Mesenchymal stem cell (in vitro differentiated cells and primary cell): ENCODE measurements around the gene ZGPAT.

Experiments
- DNase-seq: peaks from one replicate; pipeline ENCODE4 v3.0.0-alpha.2; 2013
- H2AFZ ChIP-seq: one replicate; pipeline ENCODE4 v1.6.1; 2013; ENCODE audit warnings: low read depth, mild to moderate bottlenecking, control low read depth, inconsistent platforms, low read length, moderate library complexity
- H2AK5ac ChIP-seq: 2 replicates; pipeline ENCODE4 v1.6.1; 2013; ENCODE audit warnings: low read length, moderate library complexity, mild to moderate bottlenecking, inconsistent platforms; ENCODE audit not compliant: severe bottlenecking
- H2BK120ac ChIP-seq: one replicate; pipeline ENCODE4 v1.6.1; 2013; ENCODE audit warnings: low read depth, mild to moderate bottlenecking, inconsistent platforms, low read length, moderate library complexity
- H2BK12ac ChIP-seq, 2 experiments: one replicate each; pipeline ENCODE4 v1.6.1; 2013; ENCODE audit warnings: inconsistent platforms in 2 of 2, low read length in 2 of 2, mild to moderate bottlenecking in 2 of 2, moderate library complexity in 2 of 2, control low read depth in 1 of 2
- H2BK15ac ChIP-seq: one replicate; pipeline ENCODE4 v1.6.1; 2013; ENCODE audit warnings: mild to moderate bottlenecking, low read depth, inconsistent platforms; ENCODE audit not compliant: poor library complexity, severe bottlenecking
- H2BK5ac ChIP-seq: 2 replicates; pipeline ENCODE4 v1.6.1; 2013; ENCODE audit warnings: low read depth, mild to moderate bottlenecking, low read length, control low read depth, inconsistent platforms; ENCODE audit not compliant: poor library complexity, severe bottlenecking
- H3K14ac ChIP-seq, 2 experiments: one replicate each; pipeline ENCODE4 v1.6.1; 2013; ENCODE audit warnings: inconsistent platforms in 2 of 2, low read length in 2 of 2, control low read depth in 1 of 2, mild to moderate bottlenecking in 1 of 2, moderate library complexity in 1 of 2
- H3K18ac ChIP-seq, 2 experiments: one replicate each; pipeline ENCODE4 v1.6.1; 2013; ENCODE audit warnings: inconsistent platforms in 2 of 2, low read length in 2 of 2, control low read depth in 1 of 2, low read depth in 1 of 2, mild to moderate bottlenecking in 1 of 2
- H3K23ac ChIP-seq, 2 experiments: one replicate each; pipeline ENCODE4 v1.6.1; 2013; ENCODE audit warnings: inconsistent platforms in 2 of 2, low read length in 2 of 2, mild to moderate bottlenecking in 2 of 2, moderate library complexity in 2 of 2, control low read depth in 1 of 2
- H3K27ac ChIP-seq: 2 replicates; pipeline ENCODE4 v1.5.1; 2013; ENCODE audit warnings: mild to moderate bottlenecking, moderate library complexity, low read length, control low read depth, inconsistent platforms; ENCODE audit not compliant: poor library complexity, severe bottlenecking
- H3K27me3 ChIP-seq, 2 experiments: 2 replicates each; pipeline versions ENCODE4 v1.6.1 to v1.7.0; 2013; ENCODE audit warnings: low read length in 2 of 2, mild to moderate bottlenecking in 2 of 2, moderate library complexity in 2 of 2, control low read depth in 1 of 2, inconsistent platforms in 1 of 2; ENCODE audit not compliant: control insufficient read depth in 1 of 2, insufficient read depth in 1 of 2
- H3K36me3 ChIP-seq, 2 experiments: 2 replicates each; pipeline versions ENCODE4 v1.6.1 to v1.7.0; 2013; ENCODE audit warnings: low read length in 2 of 2, control low read depth in 1 of 2, inconsistent platforms in 1 of 2, low read depth in 1 of 2, mild to moderate bottlenecking in 1 of 2; ENCODE audit not compliant: insufficient read depth in 2 of 2, control insufficient read depth in 1 of 2
- H3K4ac ChIP-seq, 2 experiments: one replicate each; pipeline ENCODE4 v1.6.1; 2013; ENCODE audit warnings: inconsistent platforms in 2 of 2, low read length in 2 of 2, mild to moderate bottlenecking in 2 of 2, moderate library complexity in 2 of 2, control low read depth in 1 of 2, low read depth in 1 of 2
- H3K4me1 ChIP-seq: 2 replicates; pipeline ENCODE4 v1.6.1; 2013; ENCODE audit warnings: low read depth, low read length, control low read depth; ENCODE audit not compliant: control insufficient read depth, insufficient read depth
- H3K4me2 ChIP-seq: 2 replicates; pipeline ENCODE4 v1.6.1; 2013; ENCODE audit warnings: low read length, mild to moderate bottlenecking, inconsistent platforms; ENCODE audit not compliant: poor library complexity, severe bottlenecking
- H3K4me3 ChIP-seq, 2 experiments: 2 replicates each; pipeline versions ENCODE4 v1.5.1 to v1.7.0; 2013; ENCODE audit warnings: low read length in 2 of 2, mild to moderate bottlenecking in 2 of 2, control low read depth in 1 of 2, low read depth in 1 of 2; ENCODE audit not compliant: insufficient read depth in 1 of 2
- H3K79me1 ChIP-seq: replicated peaks from 2 replicates; pipeline ENCODE4 v1.6.1; 2013; ENCODE audit warnings: mild to moderate bottlenecking, control low read depth, low read length, inconsistent platforms; ENCODE audit not compliant: poor library complexity, severe bottlenecking
- H3K9ac ChIP-seq: 2 replicates; pipeline ENCODE4 v1.7.0; 2013; ENCODE audit warnings: mild to moderate bottlenecking, low read length, moderate library complexity
- H3K9me3 ChIP-seq: 2 replicates; pipeline ENCODE4 v1.7.0; 2013; ENCODE audit warnings: mild to moderate bottlenecking, low read length; ENCODE audit not compliant: control insufficient read depth
- H4K8ac ChIP-seq: one replicate; pipeline ENCODE4 v1.6.1; 2013; ENCODE audit warnings: inconsistent platforms, mild to moderate bottlenecking, low read length, moderate library complexity
- H4K91ac ChIP-seq: one replicate; pipeline ENCODE4 v1.6.1; 2013; ENCODE audit warnings: mild to moderate bottlenecking, low read length, inconsistent platforms
- WGBS: methylation state at CpG from one replicate; pipeline ENCODE4 v1.1.7; 2013; ENCODE audit warnings: mixed read lengths; 5-methylcytosine and 5-hydroxymethylcytosine counted together

The ZGPAT gene

GRCh38 chr20:63744574-63745423 is 37.0 kb downstream of the ZGPAT start:
- Histone ChIP-seq H3K18ac (no peak overlapping the region), H2BK5ac (no peak overlapping the region), H3K36me3 (peaks cover 21 to 58% of the 10 kb centered on the region in 2 experiments), H3K4me1 (peaks cover 17% of the 10 kb centered on the region), H3K14ac (no peak overlapping the region), H2AK5ac (no peak overlapping the region), H3K79me1 (peaks cover 10% of the 10 kb centered on the region), H2BK120ac (no peak overlapping the region), H3K9me3 (no peaks in the 10 kb centered on the region), H2BK12ac (no peak overlapping the region), H4K8ac (no peak overlapping the region), H3K4me2 (no peak overlapping the region), H2BK15ac (no peak overlapping the region), H3K4me3 (no peak overlapping the region), H3K27ac (no peak overlapping the region), H3K23ac (no peak overlapping the region), H3K4ac (no peak overlapping the region), H2AFZ (no peak overlapping the region), H3K27me3 (no peaks in the 10 kb centered on the region), H4K91ac (no peak overlapping the region), H3K9ac (no peak overlapping the region)
- 91% methylated on average over 25 of the region's 25 CpGs for WGBS
- DNase-seq, result no peak

GRCh38 chr20:63745424-63745805 is 37.6 kb downstream of the ZGPAT start:
- no peaks in the 10 kb centered on the region for H3K27me3 ChIP-seq
- H4K91ac ChIP-seq, result no peak overlapping the region
- no peak overlapping the region for H3K4me3 ChIP-seq
- DNase-seq, result no peak
- no peak overlapping the region for H3K23ac ChIP-seq
- no peak overlapping the region for H2BK120ac ChIP-seq
- H2BK15ac ChIP-seq, result no peak overlapping the region
- no peak overlapping the region for H3K4me2 ChIP-seq
- no peak overlapping the region for H3K4ac ChIP-seq
- no peak overlapping the region for H4K8ac ChIP-seq
- 87% methylated on average over 15 of the region's 15 CpGs for whole genome bisulfite sequencing
- no peak overlapping the region for H3K9ac ChIP-seq
- no peak overlapping the region for H3K27ac ChIP-seq
- no peak overlapping the region for H3K18ac ChIP-seq
- H3K36me3 ChIP-seq, result peaks cover 21 to 62% of the 10 kb centered on the region in 2 experiments
- H3K79me1 ChIP-seq, result peaks cover 10% of the 10 kb centered on the region
- H2BK12ac ChIP-seq, result no peak overlapping the region
- no peak overlapping the region for H2BK5ac ChIP-seq
- H3K14ac ChIP-seq, result no peak overlapping the region
- H3K4me1 ChIP-seq, result peaks cover 17% of the 10 kb centered on the region
- H2AFZ ChIP-seq, result no peak overlapping the region
- H2AK5ac ChIP-seq, result no peak overlapping the region
- no peaks in the 10 kb centered on the region for H3K9me3 ChIP-seq

GRCh38 chr20:63745961-63746731 is 38.3 kb downstream of the ZGPAT start:
- 95% methylated on average over 26 of the region's 26 CpGs for WGBS
- Histone ChIP-seq H2BK15ac (no peak overlapping the region), H3K18ac (no peak overlapping the region), H3K27me3 (no peaks in the 10 kb centered on the region), H2BK5ac (no peak overlapping the region), H3K4me3 (no peak overlapping the region), H3K9me3 (no peaks in the 10 kb centered on the region), H3K23ac (no peak overlapping the region), H4K8ac (no peak overlapping the region), H3K9ac (no peak overlapping the region), H3K4me1 (peaks cover 15% of the 10 kb centered on the region), H4K91ac (no peak overlapping the region), H3K27ac (no peak overlapping the region), H3K14ac (no peak overlapping the region), H2BK12ac (no peak overlapping the region), H2AK5ac (no peak overlapping the region), H3K4ac (no peak overlapping the region), H3K4me2 (no peak overlapping the region), H3K79me1 (peaks cover 10% of the 10 kb centered on the region), H2AFZ (no peak overlapping the region), H3K36me3 (peaks cover 21 to 64% of the 10 kb centered on the region in 2 experiments), H2BK120ac (no peak overlapping the region)
- DNase-seq, result no peak

- H2AFZ ChIP-seq, result no peak overlapping the region
- H4K8ac ChIP-seq, result no peak overlapping the region
Measured at GRCh38 chr20:63746751-63747315, 39.0 kb downstream of the ZGPAT start.

More at GRCh38 chr20:63746751-63747315, 39.0 kb downstream of the ZGPAT start:
- no peak overlapping the region for H2BK5ac ChIP-seq
- no peak overlapping the region for H2BK120ac ChIP-seq
- no peak overlapping the region for H3K4ac ChIP-seq
- H2BK15ac ChIP-seq, result no peak overlapping the region
- H3K14ac ChIP-seq, result no peak overlapping the region
- no peak overlapping the region for H2BK12ac ChIP-seq
- H3K18ac ChIP-seq, result no peak overlapping the region
- H3K9ac ChIP-seq, result no peak overlapping the region
- H3K36me3 ChIP-seq, result peaks cover 17 to 62% of the 10 kb centered on the region in 2 experiments
- H3K27ac ChIP-seq, result no peak overlapping the region
- no peak overlapping the region for H3K4me3 ChIP-seq
- DNase-seq, result no peak
- WGBS, result 93% methylated on average over 43 of the region's 47 CpGs
- H3K23ac ChIP-seq, result no peak overlapping the region
- H4K91ac ChIP-seq, result no peak overlapping the region
- peaks cover 6% of the 10 kb centered on the region for H3K79me1 ChIP-seq
- no peak overlapping the region for H2AK5ac ChIP-seq
- H3K4me2 ChIP-seq, result no peak overlapping the region
- no peaks in the 10 kb centered on the region for H3K27me3 ChIP-seq
- H3K4me1 ChIP-seq, result peaks cover 8% of the 10 kb centered on the region
- H3K9me3 ChIP-seq, result no peaks in the 10 kb centered on the region
